ENCODE data around the gene CTDSPL. TPM values are rescaled to one million over a fixed set of nuclear protein-coding genes. Genes with fewer than 3 reads are reported as not detected.

CTDSPL gene
- total RNA-seq, 1 experiment from 2014 or later = 16.6 TPM

- CTCF ChIA-PET = no interaction called here
- ATAC-seq = no peak
Observed at GRCh38 chr3:37824954-37825328, 36.7 kb upstream of the CTDSPL start.

GRCh38 chr3:37825744-37826400, 35.8 kb upstream of the CTDSPL start:
- ChIA-PET POLR2A (no interaction called here), CTCF (no interaction called here)
- in situ Hi-C loops (cut with HindIII; ENCODE audit: low pct_unique_long_range_greater_than_20kb, low sequenced_read_pairs) = no loop called here
- intact Hi-C loops (cut with micrococcal nuclease; ENCODE audit: unreplicated experiment) = no loop called here
- no peaks in the 10 kb centered on the region for H3K36me3 ChIP-seq (ENCODE audit: control insufficient read depth, insufficient read depth, low read length)
- H3K27me3 ChIP-seq (ENCODE audit: control insufficient read depth, insufficient read depth, low read length) = no peaks in the 10 kb centered on the region; the same call in 1 of the 2 replicates
- DNase-seq (ENCODE audit: low read depth, low spot score) (no peak), ATAC-seq (no peak)
- no peaks in the 10 kb centered on the region for H3K9me3 ChIP-seq (ENCODE audit: control insufficient read depth, insufficient read depth, low read depth, low read length)
- no peak overlapping the region for H3K27ac ChIP-seq (ENCODE audit: low read length)
- no peaks in the 10 kb centered on the region for H3K4me1 ChIP-seq (ENCODE audit: control insufficient read depth, insufficient read depth, low read length)
- no peak for TF ChIP-seq TCF7L2 (IDR thresholded peaks at IDR 0.05; ENCODE audit: low read depth, low read length)
- no peak for TF ChIP-seq POLR2AphosphoS5 (IDR thresholded peaks at IDR 0.05; ENCODE audit: low read depth, low read length)
- no peak for TF ChIP-seq SIN3A (IDR thresholded peaks at IDR 0.05; ENCODE audit: borderline replicate concordance, insufficient read depth, low read depth, low read length)
- no peak for TF ChIP-seq REST (IDR thresholded peaks at IDR 0.05; ENCODE audit: insufficient read depth in 1 of 2, low read depth in 2 of 2, low read length in 1 of 2)
- no peak for TF ChIP-seq CTCF (IDR thresholded peaks at IDR 0.05)
- H3K4me3 ChIP-seq (ENCODE audit: low read depth in 2 of 2, low read length in 2 of 2) = no peak overlapping the region
- BruUV-seq (replicated peaks) = no TSS peak

More at GRCh38 chr3:37824954-37825328, 36.7 kb upstream of the CTDSPL start:
- intact Hi-C loops (cut with micrococcal nuclease; ENCODE audit: unreplicated experiment) (no loop called here), in situ Hi-C loops (cut with HindIII; ENCODE audit: low pct_unique_long_range_greater_than_20kb, low sequenced_read_pairs) (no loop called here)
- H3K4me3 ChIP-seq (ENCODE audit: low read depth in 2 of 2, low read length in 2 of 2) = no peak overlapping the region
- POLR2A ChIA-PET = no interaction called here
- DNase-seq (ENCODE audit: low read depth, low spot score) = no peak
- no peaks in the 10 kb centered on the region; the same call in 1 of the 2 replicates for H3K27me3 ChIP-seq (ENCODE audit: control insufficient read depth, insufficient read depth, low read length)
- H3K9me3 ChIP-seq (ENCODE audit: control insufficient read depth, insufficient read depth, low read depth, low read length) = no peaks in the 10 kb centered on the region
- H3K27ac ChIP-seq (ENCODE audit: low read length) = no peak overlapping the region
- BruUV-seq (replicated peaks) = no TSS peak
- TF ChIP-seq POLR2AphosphoS5 (IDR thresholded peaks at IDR 0.05; ENCODE audit: low read depth, low read length) = no peak
- no peaks in the 10 kb centered on the region for H3K4me1 ChIP-seq (ENCODE audit: control insufficient read depth, insufficient read depth, low read length)
- no peaks in the 10 kb centered on the region for H3K36me3 ChIP-seq (ENCODE audit: control insufficient read depth, insufficient read depth, low read length)

- DNase-seq (ENCODE audit: low read depth, low spot score) = no peak
- BruUV-seq (replicated peaks) = no TSS peak
- intact Hi-C loops (cut with micrococcal nuclease; ENCODE audit: unreplicated experiment) = no loop called here
- ATAC-seq = no peak
- in situ Hi-C loops (cut with HindIII; ENCODE audit: low pct_unique_long_range_greater_than_20kb, low sequenced_read_pairs) = no loop called here
- H3K4me1 ChIP-seq (ENCODE audit: control insufficient read depth, insufficient read depth, low read length) = no peaks in the 10 kb centered on the region
- H3K4me3 ChIP-seq (ENCODE audit: low read depth in 2 of 2, low read length in 2 of 2) = no peak overlapping the region
- ChIA-PET POLR2A (no interaction called here), CTCF (no interaction called here)
- no peaks in the 10 kb centered on the region for H3K36me3 ChIP-seq (ENCODE audit: control insufficient read depth, insufficient read depth, low read length)
- no peak overlapping the region for H3K27ac ChIP-seq (ENCODE audit: low read length)
- H3K9me3 ChIP-seq (ENCODE audit: control insufficient read depth, insufficient read depth, low read depth, low read length) = no peaks in the 10 kb centered on the region
- no peaks in the 10 kb centered on the region; the same call in 1 of the 2 replicates for H3K27me3 ChIP-seq (ENCODE audit: control insufficient read depth, insufficient read depth, low read length)
- TF ChIP-seq TCF7L2 (IDR thresholded peaks at IDR 0.05; ENCODE audit: low read depth, low read length) (no peak), REST (IDR thresholded peaks at IDR 0.05; ENCODE audit: insufficient read depth in 1 of 2, low read depth in 2 of 2, low read length in 1 of 2) (no peak), SIN3A (IDR thresholded peaks at IDR 0.05; ENCODE audit: borderline replicate concordance, insufficient read depth, low read depth, low read length) (no peak), CTCF (IDR thresholded peaks at IDR 0.05) (no peak), POLR2AphosphoS5 (IDR thresholded peaks at IDR 0.05; ENCODE audit: low read depth, low read length) (no peak)
Observed at GRCh38 chr3:37826502-37826901, 35.2 kb upstream of the CTDSPL start.
